Liver (tissue), 2 donors: ENCODE results near the gene FAM20C.

Experiments
- CTCF ChIP-seq: fragments of 150-350 bp; IDR thresholded peaks from 2 replicates; pipeline ENCODE4 v1.5.1; 2017; ENCODE audit warnings: improper control_type of control experiment, low read depth, low read length; ENCODE audit not compliant: missing input control
- ZBTB33 ChIP-seq: IDR thresholded peaks from 2 replicates; pipeline ENCODE4 v1.6.1; 2016; ENCODE audit warnings: antibody characterized with exemption
- donor health status: healthy.

GRCh38 chr7:230274-230673 is 37.9 kb downstream of the FAM20C start:
- TF ChIP-seq CTCF (no peak), ZBTB33 (no peak)
